OCI-LY7 (cell line): Measurements from ENCODE around the gene NOMO2. TPM values are rescaled to one million over a fixed set of nuclear protein-coding genes. Genes with fewer than 3 reads are reported as not detected.
"Not testable (repeated sequence)": the region's sequence is repeated elsewhere in the genome, so short reads cannot be mapped to it uniquely, and the experiment has no call there.

Experiments
- BruUV-seq: library from RNA; stranded (reverse); fragments of 400-500 nt; replicated peaks from 2 replicates; lab custom pipeline; 2021; lab: Mats Ljungman, UMichigan
- CTCF ChIA-PET: fragments of 300-600 bp; sonication (Branson Sonifier 250); formaldehyde crosslinking; loops from one replicate; lab custom pipeline; 2022; ENCODE audit warnings: antibody characterized with exemption; ENCODE audit not compliant: unreplicated experiment; lab: Charles Lee
- POLR2A ChIA-PET: fragments of 300-600 bp; sonication (Branson Sonifier 250); formaldehyde crosslinking; loops from one replicate; lab custom pipeline; 2022; ENCODE audit warnings: antibody characterized with exemption; lab: Charles Lee
- DNase-seq: peaks from one replicate; pipeline ENCODE4 v3.0.0-alpha.2; 2015; ENCODE audit warnings: low spot score
- H2AFZ ChIP-seq: fragments of 200-600 bp; sonication (generic), shearing (Covaris generic); 2 replicates; pipeline ENCODE4 v1.6.1; 2014; ENCODE audit warnings: mild to moderate bottlenecking, antibody characterized with exemption, low read length, moderate library complexity
- H3K27ac ChIP-seq: fragments of 200-600 bp; sonication (generic); 2 replicates; pipeline ENCODE4 v1.5.1; 2014; ENCODE audit warnings: mixed run types, low read depth, mild to moderate bottlenecking, moderate library complexity, low read length, inconsistent platforms; ENCODE audit not compliant: poor library complexity, severe bottlenecking
- H3K36me3 ChIP-seq: fragments of 200-600 bp; sonication (generic); 2 replicates; pipeline ENCODE4 v1.6.1; 2014; ENCODE audit warnings: mild to moderate bottlenecking, antibody characterized with exemption, low read length, moderate library complexity, mixed read lengths; ENCODE audit not compliant: insufficient read depth
- H3K4me1 ChIP-seq: fragments of 200-600 bp; sonication (generic); 2 replicates; pipeline ENCODE4 v1.5.1; 2014; ENCODE audit warnings: mild to moderate bottlenecking, low read length; ENCODE audit not compliant: insufficient read depth, poor library complexity, severe bottlenecking
- H3K4me2 ChIP-seq: fragments of 200-600 bp; sonication (generic); 2 replicates; pipeline ENCODE4 v1.6.1; 2014; ENCODE audit warnings: mild to moderate bottlenecking, low read length
- H3K4me3 ChIP-seq: fragments of 200-600 bp; sonication (generic); 2 replicates; pipeline ENCODE4 v1.5.1; 2014; ENCODE audit warnings: mild to moderate bottlenecking, low read depth, low read length; ENCODE audit not compliant: poor library complexity, severe bottlenecking
- H3K79me2 ChIP-seq: fragments of 200-600 bp; sonication (generic); 2 replicates; pipeline ENCODE4 v1.6.1; 2016; ENCODE audit warnings: low read depth, mild to moderate bottlenecking, low read length, moderate library complexity, mixed read lengths; ENCODE audit not compliant: insufficient read depth
- H3K9me2 ChIP-seq: fragments of 200-600 bp; sonication (generic); 2 replicates; pipeline ENCODE4 v1.6.1; 2016; ENCODE audit warnings: mild to moderate bottlenecking, low read length, mixed read lengths; ENCODE audit not compliant: insufficient read depth
- H3K9me3 ChIP-seq: fragments of 200-600 bp; sonication (generic); 2 replicates; pipeline ENCODE4 v1.6.1; 2014; ENCODE audit warnings: mild to moderate bottlenecking, mixed run types, low read length, mixed read lengths
- H4K20me1 ChIP-seq: fragments of 200-600 bp; sonication (generic); 2 replicates; pipeline ENCODE4 v1.6.1; 2014; ENCODE audit warnings: mild to moderate bottlenecking, antibody characterized with exemption, low read length, moderate library complexity, mixed read lengths; ENCODE audit not compliant: insufficient read depth
- intact Hi-C: fragments of 100-400 bp; cut with micrococcal nuclease; formaldehyde crosslinking; loops from one replicate; pipeline ENCODE4 v1.10.0; 2022; ENCODE audit not compliant: unreplicated experiment
- total RNA-seq, 2 experiments: library from RNA; depleted of rRNA in 1 of 2; stranded (reverse); fragments of >200 nt in 1 of 2; shearing (Covaris generic) in 1 of 2; gene quantifications; 2 replicates each; pipeline ENCODE4 v1.2.3, GENCODE V29; 2014 to 2022

Gene NOMO2
- total RNA-seq, 2 experiments from 2014 or later = 65.0 to 80.2 TPM

DNA sequence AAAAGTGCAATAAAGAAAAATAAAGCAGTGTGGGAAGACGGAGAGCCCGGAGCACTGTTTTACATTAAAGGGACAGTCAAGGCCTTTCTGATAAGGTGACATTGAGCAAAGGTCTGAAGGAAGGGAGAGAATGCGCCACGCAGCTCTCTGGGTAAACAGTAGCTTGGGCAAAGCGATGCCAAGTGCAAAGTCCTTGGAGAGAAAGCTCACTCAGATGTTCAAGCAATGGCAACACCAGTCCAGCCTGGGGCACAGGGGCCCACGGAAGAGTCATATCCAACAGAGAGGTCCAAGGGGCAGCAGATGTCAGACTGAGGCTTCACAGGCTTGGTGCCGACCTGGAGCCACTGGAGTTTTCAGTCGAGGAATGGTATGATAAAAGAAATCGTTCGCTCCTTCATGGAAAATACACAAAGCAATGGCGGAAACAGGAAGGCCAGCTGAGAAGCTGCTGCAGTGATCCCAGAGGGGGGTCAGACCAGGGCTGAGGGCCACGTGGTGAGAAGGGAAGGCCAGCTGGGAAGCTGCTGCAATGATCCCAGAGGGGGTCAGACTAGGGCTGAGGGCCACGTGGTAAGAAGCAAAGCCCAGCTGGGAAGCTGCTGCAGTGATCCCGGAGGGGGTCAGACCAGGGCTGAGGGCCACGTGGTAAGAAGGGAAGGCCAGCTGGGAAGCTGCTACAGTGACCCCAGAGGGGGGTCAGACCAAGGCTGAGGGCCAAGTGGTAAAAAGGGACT lies 40.3 kb downstream of the NOMO2 start:
- BruUV-seq, CTCF ChIA-PET, H3K9me2 ChIP-seq, H2AFZ ChIP-seq, H3K36me3 ChIP-seq, POLR2A ChIA-PET, H3K9me3 ChIP-seq, H3K4me1 ChIP-seq, H3K4me3 ChIP-seq, H4K20me1 ChIP-seq, H3K79me2 ChIP-seq, H3K27ac ChIP-seq, DNase-seq, intact Hi-C loops, H3K4me2 ChIP-seq: not testable (repeated sequence)

GRCh38 chr16:18518536-18519283 lies 43.2 kb downstream of the NOMO2 start:
- H3K9me2 ChIP-seq, H3K27ac ChIP-seq, intact Hi-C loops, H3K36me3 ChIP-seq, H4K20me1 ChIP-seq, H3K4me3 ChIP-seq, DNase-seq, H2AFZ ChIP-seq, H3K4me1 ChIP-seq, BruUV-seq, H3K4me2 ChIP-seq, H3K79me2 ChIP-seq, CTCF ChIA-PET, POLR2A ChIA-PET, H3K9me3 ChIP-seq: not testable (repeated sequence)

DNA sequence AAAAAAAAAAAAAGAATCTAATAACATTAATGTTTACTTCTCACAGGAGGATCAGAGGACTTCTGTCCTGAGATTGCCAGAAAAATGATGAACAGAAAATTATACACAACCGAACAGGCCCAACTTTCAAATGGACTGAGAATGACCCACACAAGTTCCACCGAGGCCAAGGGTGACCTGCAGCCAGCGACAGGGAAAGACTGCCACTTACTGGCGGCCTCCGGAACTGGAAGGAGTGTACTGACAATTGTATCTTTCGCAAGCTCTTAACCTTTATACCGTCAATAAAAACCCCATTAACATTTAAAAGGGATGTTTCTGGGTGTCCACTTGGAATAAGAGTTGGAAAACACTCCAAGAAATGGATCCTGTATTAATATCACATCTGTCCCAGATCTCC lies 63.5 kb downstream of the NOMO2 start:
- intact Hi-C loops, H3K4me3 ChIP-seq, H3K9me3 ChIP-seq, H2AFZ ChIP-seq, CTCF ChIA-PET, BruUV-seq, H4K20me1 ChIP-seq, DNase-seq, H3K4me1 ChIP-seq, H3K36me3 ChIP-seq, POLR2A ChIA-PET, H3K27ac ChIP-seq, H3K79me2 ChIP-seq, H3K9me2 ChIP-seq, H3K4me2 ChIP-seq: not testable (repeated sequence)

DNA sequence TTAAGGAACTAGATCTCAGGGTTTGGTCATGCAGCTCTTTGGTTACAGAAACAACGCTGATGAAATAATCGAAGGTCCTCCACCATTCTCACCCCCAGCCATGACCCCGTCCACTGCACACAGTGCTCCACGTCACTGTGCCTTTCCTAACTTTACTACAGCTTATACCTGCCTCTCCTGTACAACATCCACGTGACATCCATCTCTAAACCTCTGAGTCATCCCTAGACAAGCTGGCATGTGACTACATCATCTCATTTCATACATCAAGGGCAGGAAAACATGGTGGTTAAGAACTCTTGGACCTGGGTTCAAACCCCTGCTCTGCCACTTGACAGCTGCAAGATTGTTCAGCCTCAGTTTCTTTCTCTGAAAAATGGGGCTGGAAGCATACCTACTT lies 64.9 kb downstream of the NOMO2 start:
- H3K27ac ChIP-seq, H3K79me2 ChIP-seq, H3K4me2 ChIP-seq, intact Hi-C loops, H2AFZ ChIP-seq, H3K4me3 ChIP-seq, H3K4me1 ChIP-seq, H3K36me3 ChIP-seq, BruUV-seq, POLR2A ChIA-PET, H3K9me3 ChIP-seq, DNase-seq, H3K9me2 ChIP-seq, CTCF ChIA-PET, H4K20me1 ChIP-seq: not testable (repeated sequence)

GRCh38 chr16:18492118-18492897 lies 69.6 kb downstream of the NOMO2 start:
- H3K9me2 ChIP-seq, H3K27ac ChIP-seq, POLR2A ChIA-PET, intact Hi-C loops, H4K20me1 ChIP-seq, CTCF ChIA-PET, H3K4me3 ChIP-seq, H3K4me1 ChIP-seq, H3K36me3 ChIP-seq, H3K9me3 ChIP-seq, H3K4me2 ChIP-seq, H3K79me2 ChIP-seq, H2AFZ ChIP-seq, BruUV-seq, DNase-seq: not testable (repeated sequence)

- POLR2A ChIA-PET, H3K4me3 ChIP-seq, H3K36me3 ChIP-seq, H3K9me3 ChIP-seq, H3K9me2 ChIP-seq, H3K27ac ChIP-seq, BruUV-seq, DNase-seq, H3K79me2 ChIP-seq, intact Hi-C loops, H2AFZ ChIP-seq, H4K20me1 ChIP-seq, H3K4me1 ChIP-seq, CTCF ChIA-PET, H3K4me2 ChIP-seq: not testable (repeated sequence)
Observed at GRCh38 chr16:18436025-18436424, 125.9 kb downstream of the NOMO2 start.
